ENCODE data around the gene PSG1.
"Not testable (repeated sequence)": the region's sequence is repeated elsewhere in the genome, so short reads cannot be mapped to it uniquely, and the experiment has no call there.

PSG1 gene

GRCh38 chr19:42821306-42821977 is 58.1 kb downstream of the PSG1 start:
- DNase-seq (ENCODE audit: low read depth in 2 of 2): not testable (repeated sequence)

DNA sequence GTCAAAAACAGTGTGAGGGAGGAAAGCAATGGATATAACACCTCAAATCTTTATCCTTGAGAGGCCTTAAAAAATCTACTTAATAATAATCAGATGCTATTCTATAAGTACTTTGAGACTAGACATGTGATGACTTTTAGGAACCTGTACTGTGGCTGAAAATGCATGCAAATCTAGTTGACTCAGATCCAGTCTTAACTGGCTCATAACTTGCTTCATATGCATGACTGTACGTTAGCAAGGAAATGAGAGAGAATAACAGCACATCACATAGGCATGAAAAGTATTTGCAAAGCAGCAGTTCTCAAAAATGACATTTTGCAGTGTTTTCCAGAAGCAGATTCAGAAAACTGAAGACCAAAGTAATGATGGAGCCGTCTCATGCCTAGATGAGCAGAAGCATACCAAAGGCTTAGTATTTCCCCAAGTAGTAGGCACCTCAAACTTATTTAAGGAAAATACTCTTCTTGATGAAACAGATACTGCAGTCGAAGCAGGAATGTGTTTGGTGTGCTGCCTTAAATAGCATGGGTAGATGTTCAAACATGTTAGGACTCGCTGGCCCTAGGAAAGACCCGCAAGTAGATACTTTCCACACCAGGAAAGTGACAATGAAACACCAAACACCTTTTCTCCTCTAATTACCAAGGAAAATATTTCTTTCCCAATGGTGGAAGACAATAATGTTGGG is 59.4 kb downstream of the PSG1 start:
- DNase-seq (ENCODE audit: low read depth in 2 of 2): not testable (repeated sequence)

DNA sequence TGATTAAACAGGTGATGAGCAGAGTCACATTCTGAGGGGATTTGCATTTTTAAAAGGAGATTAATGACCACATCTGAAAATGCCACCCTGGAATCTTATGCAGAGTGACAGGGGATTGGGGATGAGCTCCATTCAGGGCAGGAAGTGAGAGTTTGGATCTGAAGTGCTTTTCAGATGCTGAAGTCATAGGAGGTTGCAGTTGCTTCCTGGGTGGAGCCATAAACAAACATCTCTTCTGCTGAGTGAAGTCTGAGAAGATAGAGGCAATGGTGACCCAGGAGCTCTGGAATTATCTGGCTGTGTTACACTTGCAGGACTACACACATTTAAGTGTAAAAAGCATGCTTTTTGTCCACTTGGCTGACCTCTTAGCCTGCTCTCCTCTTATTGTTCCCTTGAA is 62.6 kb downstream of the PSG1 start:
- DNase-seq (ENCODE audit: low read depth in 2 of 2): no peak

Measured in stimulated activated CD8-positive, alpha-beta memory T cell treated with anti-CD3 and anti-CD28 coated beads, Interleukin-15, amount 100 ng/mL, for 4 hours (primary cell).